ENCODE results near the gene SEMA5A. TPM values are rescaled to one million over a fixed set of nuclear protein-coding genes. Genes with fewer than 3 reads are reported as not detected.

The SEMA5A gene
- total RNA-seq, 1 donor from 2014 or later = 0.44 TPM

GRCh38 chr5:9125852-9126251 lies 420.0 kb downstream of the SEMA5A start:
- intact Hi-C loops (cut with micrococcal nuclease) = no loop called here

GRCh38 chr5:9124838-9125237 lies 421.0 kb downstream of the SEMA5A start:
- intact Hi-C loops (cut with micrococcal nuclease) = no loop called here

GRCh38 chr5:9124071-9124470 lies 421.8 kb downstream of the SEMA5A start:
- intact Hi-C loops (cut with micrococcal nuclease) = no loop called here

- intact Hi-C loops (cut with micrococcal nuclease) = no loop called here
Observed at GRCh38 chr5:9122528-9122927, 423.3 kb downstream of the SEMA5A start.

GRCh38 chr5:9121597-9121996 lies 424.3 kb downstream of the SEMA5A start:
- intact Hi-C loops (cut with micrococcal nuclease) = no loop called here

GRCh38 chr5:9118852-9119251 lies 427.0 kb downstream of the SEMA5A start:
- intact Hi-C loops (cut with micrococcal nuclease) = no loop called here

GRCh38 chr5:9115093-9115492 lies 430.8 kb downstream of the SEMA5A start:
- intact Hi-C loops (cut with micrococcal nuclease) = no loop called here

GRCh38 chr5:9112520-9113291 lies 433.2 kb downstream of the SEMA5A start:
- intact Hi-C loops (cut with micrococcal nuclease) = no loop called here

- intact Hi-C loops (cut with micrococcal nuclease) = no loop called here
Observed at GRCh38 chr5:9108162-9108561, 437.7 kb downstream of the SEMA5A start.

- intact Hi-C loops (cut with micrococcal nuclease) = no loop called here
Observed at GRCh38 chr5:9105851-9106250, 440.0 kb downstream of the SEMA5A start.

- intact Hi-C loops (cut with micrococcal nuclease) = no loop called here
Observed at GRCh38 chr5:9104571-9105339, 441.1 kb downstream of the SEMA5A start.

GRCh38 chr5:9103290-9103689 lies 442.6 kb downstream of the SEMA5A start:
- intact Hi-C loops (cut with micrococcal nuclease) = no loop called here

- intact Hi-C loops (cut with micrococcal nuclease) = no loop called here
Observed at GRCh38 chr5:9099689-9100088, 446.2 kb downstream of the SEMA5A start.

- intact Hi-C loops (cut with micrococcal nuclease) = no loop called here
Observed at GRCh38 chr5:9098990-9099389, 446.9 kb downstream of the SEMA5A start.

- intact Hi-C loops (cut with micrococcal nuclease) = no loop called here
Observed at GRCh38 chr5:9094582-9094981, 451.3 kb downstream of the SEMA5A start.

GRCh38 chr5:9091896-9092662 lies 453.8 kb downstream of the SEMA5A start:
- intact Hi-C loops (cut with micrococcal nuclease) = no loop called here

- intact Hi-C loops (cut with micrococcal nuclease) = no loop called here
Observed at GRCh38 chr5:9090381-9091026, 455.4 kb downstream of the SEMA5A start.

GRCh38 chr5:9089893-9090292 lies 456.0 kb downstream of the SEMA5A start:
- intact Hi-C loops (cut with micrococcal nuclease) = no loop called here

- intact Hi-C loops (cut with micrococcal nuclease) = no loop called here
Observed at GRCh38 chr5:9082996-9083395, 462.9 kb downstream of the SEMA5A start.

GRCh38 chr5:9072701-9073100 lies 473.2 kb downstream of the SEMA5A start:
- intact Hi-C loops (cut with micrococcal nuclease) = no loop called here

GRCh38 chr5:9071524-9071923 lies 474.4 kb downstream of the SEMA5A start:
- intact Hi-C loops (cut with micrococcal nuclease) = no loop called here

All from T-helper 1 cell treated with Interleukin-12 subunit alpha and Interleukin-12 subunit beta and Interleukin-4 antibody, amounts not matched to agents 30 ng/mL and 1 ng/mL, for 36 hours (primary cell).